GM19328 (cell line): ENCODE results near the gene MSH5.

Experiments
- ATAC-seq: cut with Tn5 transposase; IDR thresholded peaks from one replicate; pipeline ENCODE4 v1.9.1; 2021; ENCODE audit warnings: mild to moderate bottlenecking, moderate library complexity; ENCODE audit not compliant: unreplicated experiment

MSH5 gene

DNA sequence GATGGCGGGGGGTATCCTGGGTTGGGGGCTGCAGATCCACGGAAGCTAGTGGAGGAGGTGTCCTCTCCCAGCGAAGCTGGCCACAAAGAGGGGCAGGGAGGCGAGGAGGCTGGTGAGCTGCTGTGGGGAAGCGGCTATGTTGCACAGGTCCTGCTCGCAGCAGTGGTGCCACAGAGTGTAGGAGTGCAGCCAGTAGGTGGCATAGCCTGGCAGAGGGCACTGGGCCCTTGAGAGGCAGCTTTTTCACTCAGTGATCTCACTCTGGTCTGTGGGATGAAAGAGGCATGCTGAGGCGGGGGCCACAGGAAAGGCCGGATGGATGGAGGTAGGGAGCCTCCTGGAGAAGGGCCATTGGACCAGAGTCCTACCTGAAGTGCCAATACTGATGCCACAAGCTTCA, 27.5 kb upstream of the MSH5 start:
- ATAC-seq = no peak

DNA sequence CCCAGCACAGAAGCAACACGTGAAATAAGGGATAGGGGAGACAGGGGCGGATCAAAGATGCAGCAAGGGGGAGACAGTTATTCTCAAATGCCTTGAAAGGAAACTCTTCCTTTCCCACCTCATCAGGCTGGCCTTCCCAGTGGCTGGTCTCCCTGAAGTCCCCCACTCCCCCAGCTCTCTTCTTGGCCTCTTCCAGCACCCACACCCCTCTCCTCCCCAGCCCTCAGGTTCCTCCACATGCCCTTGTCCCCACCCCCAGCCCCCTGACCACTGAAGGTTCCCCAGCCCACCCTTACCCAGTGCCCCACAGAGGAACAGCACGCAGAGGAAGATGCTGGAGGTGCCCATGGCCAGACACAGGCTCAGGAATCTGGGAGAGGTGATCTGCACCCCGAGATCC, 26.3 kb upstream of the MSH5 start:
- no peak for ATAC-seq

DNA sequence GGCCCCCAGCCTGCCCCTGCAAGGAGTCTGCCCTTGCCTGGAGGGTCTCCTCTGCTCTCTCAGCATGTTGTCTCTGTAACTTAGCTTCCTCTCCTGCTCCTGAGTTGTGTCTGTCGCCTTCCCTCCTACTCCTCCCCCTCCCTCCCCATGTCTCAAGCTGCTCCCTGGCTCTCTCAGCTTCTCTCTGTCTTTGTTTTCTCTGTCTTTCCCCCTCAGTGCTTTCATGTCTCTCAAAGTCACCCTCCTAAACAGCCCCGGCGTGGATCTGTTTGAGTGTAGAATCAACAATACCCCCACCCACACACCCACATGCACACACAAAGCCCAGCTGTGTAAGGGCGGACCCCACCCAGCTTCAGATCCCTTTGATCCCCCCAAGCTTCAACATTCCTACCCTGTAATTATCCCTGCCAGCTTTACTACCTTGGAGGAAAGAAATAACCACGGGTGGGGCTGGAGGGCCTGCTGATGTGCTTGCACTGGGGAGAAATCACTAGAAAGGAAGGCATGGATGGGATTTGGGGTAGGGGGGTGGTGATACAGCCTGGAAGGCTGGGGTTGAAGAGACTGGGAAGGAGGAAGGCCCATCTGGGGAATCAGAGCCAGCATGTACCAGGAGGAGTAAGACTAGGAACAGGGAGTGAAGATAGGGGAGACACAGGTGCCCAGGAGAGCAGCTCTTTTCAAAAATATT, 25.7 kb upstream of the MSH5 start:
- ATAC-seq = no peak

DNA sequence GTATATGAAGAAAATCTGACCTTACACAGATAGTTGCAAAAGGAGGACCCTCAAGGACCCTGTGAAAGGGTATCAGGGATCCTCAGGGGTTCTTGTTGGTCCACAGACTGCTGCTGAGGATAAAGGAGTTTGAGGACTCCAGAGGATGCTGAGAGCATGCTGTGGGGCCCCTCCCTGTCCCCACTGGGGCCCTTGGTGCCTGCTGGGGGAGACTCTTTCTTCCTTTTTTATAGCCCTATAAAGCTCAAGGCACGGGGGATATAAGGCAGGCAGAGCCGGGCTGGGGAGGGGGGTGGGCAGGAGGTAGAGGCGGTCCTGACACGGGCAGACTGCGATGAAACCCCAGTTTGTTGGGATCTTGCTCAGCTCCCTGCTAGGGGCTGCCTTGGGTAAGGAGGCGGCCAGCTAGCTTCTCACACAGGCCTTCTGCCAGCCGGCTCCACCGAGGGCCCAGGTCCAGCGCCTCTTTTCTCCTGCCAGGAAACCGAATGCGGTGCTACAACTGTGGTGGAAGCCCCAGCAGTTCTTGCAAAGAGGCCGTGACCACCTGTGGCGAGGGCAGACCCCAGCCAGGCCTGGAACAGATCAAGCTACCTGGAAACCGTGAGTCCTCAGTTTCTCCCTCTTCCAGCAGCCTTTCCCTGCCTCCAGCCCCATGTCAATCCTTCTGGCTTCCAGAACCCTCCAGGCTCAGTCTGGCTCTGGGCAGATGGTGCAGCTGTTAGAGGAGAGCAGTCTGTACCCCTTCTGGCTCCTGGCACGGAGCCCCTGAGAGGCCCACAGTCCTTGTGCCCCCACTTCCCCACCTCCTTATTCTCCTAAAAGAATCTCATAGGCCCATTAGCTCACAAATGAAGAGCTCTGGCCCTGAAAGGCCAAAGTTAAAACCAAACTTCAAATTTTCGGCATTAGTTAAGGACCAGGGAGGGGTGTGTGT, 24.5 kb upstream of the MSH5 start, which contains the start of gene LY6G6D:
Gene LY6G6D, plus strand, starts transcription at position 327 of the 937 bp plus-strand sequence. Its CDS starts 8 bp downstream, at position 335.
- ATAC-seq = no peak

DNA sequence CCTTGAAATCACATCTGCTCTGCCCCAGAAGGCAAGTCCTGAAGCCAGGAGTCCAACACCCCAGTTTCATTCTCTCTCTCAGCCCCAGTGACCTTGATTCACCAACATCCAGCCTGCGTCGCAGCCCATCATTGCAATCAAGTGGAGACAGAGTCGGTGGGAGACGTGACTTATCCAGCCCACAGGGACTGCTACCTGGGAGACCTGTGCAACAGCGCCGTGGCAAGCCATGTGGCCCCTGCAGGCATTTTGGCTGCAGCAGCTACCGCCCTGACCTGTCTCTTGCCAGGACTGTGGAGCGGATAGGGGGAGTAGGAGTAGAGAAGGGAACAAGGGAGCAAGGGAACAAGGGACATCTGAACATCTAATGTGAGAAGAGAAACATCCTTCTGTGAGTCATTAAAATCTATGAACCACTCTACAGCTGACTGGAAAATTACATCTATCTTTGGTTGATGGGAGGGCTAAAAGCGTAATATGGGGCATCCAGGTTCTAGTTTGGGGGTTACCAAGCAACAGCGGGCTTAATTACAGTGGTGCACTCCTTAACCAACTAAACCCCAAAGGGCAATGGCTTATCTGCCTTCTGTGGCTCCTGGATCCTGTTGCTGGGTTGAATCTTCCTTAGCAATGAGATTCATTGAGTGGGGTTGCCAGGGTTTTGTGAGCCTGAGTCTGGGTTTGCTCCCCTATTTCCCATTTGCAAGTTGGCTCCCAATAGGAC, 22.1 kb upstream of the MSH5 start:
- no peak for ATAC-seq

DNA sequence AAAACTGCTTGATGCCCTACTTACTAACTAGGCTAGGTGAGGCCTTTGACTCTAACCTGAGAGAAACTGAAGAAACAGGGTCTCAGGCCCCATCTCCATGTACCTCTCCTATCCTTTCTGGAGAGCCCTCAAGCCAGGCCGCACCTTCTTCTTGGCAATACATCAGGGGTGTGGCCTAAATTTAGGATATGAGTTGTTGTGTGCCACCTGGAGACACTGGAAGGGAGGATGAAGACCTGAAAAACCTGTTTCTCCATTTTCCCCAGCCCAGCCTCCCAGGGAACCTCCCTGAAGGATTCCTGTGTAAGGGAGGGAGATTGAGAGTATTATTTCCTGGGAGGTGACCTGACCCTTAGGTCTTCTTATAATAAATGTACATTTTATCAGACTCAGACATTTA, 21.5 kb upstream of the MSH5 start:
- ATAC-seq = no peak

DNA sequence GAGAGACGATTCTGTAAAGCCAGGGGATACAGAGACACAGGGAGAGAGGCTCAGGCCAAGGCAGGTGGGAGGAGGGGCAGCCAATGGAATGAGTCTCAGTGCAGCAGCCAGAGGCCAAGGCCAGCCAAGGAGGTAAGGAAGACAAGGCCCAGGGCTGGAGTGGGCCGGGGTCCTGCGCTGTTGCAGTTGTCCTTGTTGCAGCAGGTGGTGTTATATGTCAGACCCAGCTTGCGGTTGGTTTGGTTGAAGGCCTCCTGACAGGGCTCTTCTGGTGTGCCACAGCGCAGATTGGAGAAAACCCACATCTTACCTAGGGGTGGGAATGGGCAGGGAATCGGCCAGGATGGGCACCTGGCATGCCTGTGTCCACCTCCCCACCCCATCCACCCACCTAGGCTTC, 20.8 kb upstream of the MSH5 start:
- no peak for ATAC-seq

DNA sequence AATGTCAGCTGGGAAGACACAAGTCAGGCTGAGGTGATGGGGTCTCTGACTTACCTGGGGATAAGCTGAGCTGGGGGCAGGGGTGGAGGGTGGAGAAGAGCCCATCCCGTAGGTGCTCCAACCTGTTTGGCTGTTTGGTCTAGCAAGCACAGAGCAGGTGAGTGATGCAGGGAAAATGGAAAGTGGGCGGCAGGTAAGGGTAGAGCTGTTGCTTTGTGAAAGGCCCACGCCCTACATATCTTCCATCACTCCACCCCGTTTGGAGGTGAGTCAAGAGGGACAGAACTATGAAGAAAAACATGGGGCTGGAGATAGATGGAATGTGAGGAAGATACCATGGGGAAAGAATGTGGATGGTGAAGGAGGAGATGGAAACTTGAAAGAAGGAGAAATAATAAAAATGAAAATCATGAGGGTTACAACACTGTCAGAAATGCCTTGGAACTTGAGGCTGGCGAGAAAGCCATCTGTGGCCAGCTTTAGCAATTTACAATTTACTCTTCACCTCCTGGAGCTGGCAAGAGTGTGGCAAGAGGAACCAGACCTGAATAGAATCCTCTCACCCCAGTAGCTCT, 19.5 kb upstream of the MSH5 start:
- no peak for ATAC-seq

DNA sequence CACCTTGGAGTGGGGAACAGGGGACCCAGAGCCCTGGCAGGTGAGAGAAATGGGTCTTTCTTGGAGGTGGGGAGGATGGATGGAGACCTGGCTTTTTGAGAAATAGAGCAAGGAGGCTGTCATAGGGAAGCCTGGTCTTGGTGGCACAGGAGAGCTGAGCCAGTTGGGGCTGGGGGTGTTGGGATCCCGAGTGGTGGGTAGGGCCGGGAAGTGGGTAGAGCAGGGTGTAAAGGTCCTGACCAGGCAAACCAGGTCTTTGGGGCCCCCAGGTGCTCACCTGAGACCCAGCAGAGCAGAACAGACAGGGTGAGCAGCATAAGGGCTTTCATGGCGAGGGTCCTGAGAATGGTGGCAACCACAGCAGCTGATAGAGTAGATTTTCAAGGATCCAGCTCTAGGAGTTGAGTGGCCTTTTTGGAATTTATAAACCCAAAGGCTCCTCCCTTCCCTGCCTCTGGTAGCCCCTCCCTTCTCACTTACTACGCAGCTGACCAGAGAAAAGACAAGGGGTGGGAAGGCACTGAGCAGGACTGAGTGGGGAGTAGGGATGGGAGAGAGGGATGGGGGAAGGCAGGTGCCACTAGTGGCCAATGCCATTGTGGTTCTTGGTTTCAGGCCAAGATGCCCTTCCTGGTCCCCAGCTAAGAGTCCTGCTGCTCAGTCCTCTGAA, 18.3 kb upstream of the MSH5 start, which contains the start of gene LY6G6C:
Gene LY6G6C, minus strand, starts transcription at position 396 of the 670 bp plus-strand sequence. Its CDS starts 67 bp downstream, at position 329.
- ATAC-seq = no peak

DNA sequence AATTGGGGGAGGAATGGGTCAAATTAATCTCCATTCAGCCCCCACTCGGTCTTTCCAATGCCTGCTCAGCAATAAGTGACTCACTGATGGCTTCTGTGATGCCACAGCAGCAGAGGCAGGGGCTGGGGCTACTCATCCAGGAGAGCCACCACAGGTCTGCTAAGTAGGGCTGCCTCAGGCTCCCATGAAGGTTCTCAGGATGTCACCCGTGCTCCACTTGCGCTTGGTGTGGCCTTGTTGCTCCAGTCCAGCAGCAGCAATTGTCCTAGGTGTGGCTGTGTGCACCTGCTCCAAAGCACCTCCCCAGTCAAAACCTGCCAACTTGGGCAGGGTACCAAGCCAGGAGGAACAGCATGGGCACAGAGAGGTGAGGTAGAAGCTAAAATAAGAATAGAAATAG, 17.6 kb upstream of the MSH5 start:
- no peak for ATAC-seq

DNA sequence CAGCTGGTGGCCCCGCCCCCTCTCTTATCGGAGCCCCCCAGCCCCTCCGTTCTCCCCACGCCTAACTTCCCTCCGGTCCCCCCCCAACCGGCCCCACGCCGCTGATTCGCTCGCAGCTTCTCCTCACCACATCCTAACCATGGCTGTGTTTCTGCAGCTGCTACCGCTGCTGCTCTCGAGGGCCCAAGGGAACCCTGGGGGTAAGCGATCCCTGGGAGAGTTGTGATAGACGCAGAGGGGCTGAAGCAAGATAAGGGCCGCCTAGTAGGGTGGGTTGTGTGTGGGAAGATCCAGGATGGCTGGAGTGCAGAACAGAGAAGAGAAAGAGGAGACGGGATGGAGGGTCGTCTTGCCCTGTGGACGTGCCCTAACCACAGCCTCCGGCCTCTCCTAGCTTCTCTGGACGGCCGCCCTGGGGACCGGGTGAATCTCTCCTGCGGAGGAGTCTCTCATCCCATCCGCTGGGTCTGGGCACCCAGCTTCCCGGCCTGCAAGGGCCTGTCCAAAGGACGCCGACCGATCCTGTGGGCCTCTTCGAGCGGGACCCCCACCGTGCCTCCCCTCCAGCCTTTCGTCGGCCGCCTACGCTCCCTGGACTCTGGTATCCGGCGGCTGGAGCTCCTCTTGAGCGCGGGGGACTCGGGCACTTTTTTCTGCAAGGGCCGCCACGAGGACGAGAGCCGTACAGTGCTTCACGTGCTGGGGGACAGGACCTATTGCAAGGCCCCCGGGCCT, 16.4 kb upstream of the MSH5 start, which contains the start of gene MPIG6B:
Gene MPIG6B, plus strand, starts transcription at position 129 of the 735 bp plus-strand sequence. Its CDS starts 11 bp downstream, at position 140.
- no peak for ATAC-seq

DNA sequence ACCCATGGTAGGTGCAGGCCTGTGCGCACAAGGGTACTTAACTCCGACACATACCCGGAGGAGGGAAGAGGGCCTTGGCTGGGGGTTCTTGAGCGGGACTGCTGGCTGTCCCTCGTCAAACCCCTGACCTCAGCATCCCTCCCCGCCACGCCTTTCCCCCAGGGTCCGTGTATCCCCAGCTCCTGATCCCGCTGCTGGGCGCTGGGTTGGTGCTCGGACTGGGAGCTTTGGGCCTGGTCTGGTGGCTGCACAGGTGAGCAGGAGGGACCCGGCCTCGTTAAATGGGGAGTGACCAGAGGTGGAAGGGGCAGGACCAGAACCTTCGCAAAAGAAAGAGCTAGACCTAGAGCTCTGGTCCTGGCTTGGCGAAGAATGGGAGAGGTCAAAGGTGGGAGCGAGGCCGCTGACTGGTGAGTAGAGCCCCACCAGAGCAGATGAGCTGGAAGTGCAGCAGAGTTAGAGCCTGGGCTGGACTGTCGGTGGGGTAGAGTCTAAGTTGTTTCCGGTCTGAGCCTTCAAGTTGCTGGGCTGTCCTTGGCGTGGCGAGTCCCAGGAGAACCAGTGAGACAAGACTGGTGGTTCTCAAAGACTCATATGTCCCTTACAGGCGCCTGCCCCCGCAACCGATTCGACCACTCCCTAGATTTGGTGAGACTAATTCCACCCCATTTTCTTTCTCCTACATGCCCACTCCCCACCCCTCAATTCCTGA, 15.7 kb upstream of the MSH5 start:
- no peak for ATAC-seq

DNA sequence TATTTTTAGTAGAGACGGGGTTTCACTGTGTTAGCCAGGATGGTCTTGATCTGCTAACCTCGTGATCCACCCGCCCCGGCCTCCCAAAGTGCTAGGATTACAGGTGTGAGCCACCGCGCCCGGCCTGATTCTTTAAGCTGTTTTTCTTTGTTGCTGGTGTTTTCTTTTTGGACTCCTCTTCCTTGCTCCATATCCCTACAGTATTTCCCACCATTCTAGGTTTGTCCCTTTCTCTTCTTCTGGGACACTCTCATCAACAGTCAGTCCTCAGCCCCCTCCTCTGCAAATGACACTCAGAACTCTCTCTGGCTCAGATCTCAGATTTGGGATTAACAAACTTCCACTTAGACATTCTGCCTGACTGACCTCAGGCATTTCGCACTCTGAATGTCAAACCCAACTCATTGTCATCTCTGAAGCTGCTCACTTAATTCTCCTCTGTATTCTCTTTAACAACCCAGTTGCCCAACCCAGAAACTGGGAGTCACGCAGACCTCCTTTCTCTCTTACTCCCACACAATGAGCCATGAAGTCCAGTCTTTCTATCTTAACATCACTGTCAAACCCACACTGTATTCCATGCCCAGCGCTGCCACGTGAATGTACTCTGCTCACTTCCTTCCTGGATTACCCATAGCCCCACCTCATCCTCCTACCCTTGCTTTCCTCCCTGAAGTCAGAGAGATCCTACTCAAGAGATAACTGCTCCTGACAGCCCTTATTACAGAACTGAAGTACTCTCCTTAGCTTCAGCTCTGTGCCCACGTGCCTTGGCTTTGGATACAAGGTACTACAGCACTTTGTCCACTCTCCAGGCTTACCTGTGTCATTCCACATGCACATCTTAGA, 14.1 kb upstream of the MSH5 start:
- ATAC-seq = no peak

DNA sequence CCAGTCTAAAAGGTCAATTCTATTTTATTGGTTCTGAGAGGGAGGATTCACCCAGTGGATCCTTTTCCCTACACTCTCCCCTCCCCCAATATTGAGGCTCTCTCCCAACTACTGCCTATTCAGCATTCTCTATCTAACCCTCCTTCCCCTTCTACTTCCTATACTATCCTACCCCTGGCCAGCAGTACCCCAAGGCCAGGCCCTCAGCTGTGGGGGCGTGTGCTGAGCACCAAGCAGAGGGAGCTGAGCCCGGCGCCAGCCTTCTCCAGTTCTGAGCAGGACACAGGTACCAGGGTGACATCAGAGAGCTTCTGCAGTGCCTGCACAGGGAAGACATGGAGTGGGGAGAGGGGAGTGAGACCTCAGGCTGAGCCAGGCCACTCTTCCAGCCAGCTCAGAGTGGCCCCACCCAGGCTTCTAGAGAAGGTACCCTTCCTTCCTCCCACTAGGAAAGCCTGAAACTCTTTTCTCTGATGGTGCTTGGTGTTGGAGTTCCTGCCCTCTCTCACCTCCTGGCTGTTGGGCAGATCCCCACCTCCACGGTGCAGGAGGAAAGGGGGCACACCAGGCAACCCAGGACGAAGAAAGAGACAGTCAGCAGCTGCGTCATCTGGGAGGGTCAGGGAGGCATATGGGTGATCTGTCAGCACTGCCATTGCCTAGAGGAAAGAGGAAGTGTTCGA, 12.6 kb upstream of the MSH5 start:
- ATAC-seq = no peak

DNA sequence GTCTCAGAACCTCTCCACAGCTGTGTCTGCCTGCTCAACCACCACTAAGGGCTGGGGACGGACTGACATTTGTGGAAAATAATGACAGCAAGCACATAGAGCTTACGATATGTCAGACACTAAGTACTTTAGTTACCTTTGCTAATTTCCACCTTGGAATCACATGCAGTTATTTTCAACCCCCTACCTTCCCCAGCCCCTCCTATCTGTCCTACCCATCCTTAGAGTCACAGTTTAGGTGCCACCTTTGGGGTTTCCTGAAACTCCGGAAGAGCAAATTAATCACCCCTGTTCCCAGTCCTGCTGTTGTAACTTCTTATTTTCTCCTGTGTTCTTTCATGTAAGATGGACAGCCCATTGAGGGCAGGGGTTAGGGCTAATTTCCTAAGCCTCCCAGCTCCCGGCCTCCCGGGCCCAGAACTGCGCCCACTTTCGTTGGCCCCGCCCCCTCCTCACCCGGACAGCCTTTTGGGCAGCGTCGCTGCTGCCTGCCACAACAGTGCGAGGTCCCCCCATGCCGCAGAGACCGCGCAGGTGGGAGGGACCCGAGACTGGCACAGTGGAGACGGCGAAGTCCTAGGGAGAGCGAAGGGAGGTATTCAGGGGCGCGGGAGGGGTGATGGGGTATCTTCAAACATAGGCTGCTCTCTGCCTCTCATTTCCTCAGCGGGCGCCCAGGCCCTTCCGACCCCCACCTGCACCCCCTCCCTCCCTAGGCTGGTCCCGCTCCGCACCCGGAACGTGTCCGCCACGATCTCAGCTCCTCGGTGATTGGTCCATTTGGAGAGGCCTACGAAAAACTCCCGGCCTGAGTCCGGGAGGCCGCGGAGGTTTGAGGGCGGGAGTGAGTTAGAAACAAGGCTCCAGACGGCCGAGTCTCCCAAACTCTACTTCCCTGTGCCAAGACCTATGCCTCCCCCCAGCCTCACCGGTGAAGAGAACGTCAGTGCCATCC, 11.8 kb upstream of the MSH5 start:
- no peak for ATAC-seq

DNA sequence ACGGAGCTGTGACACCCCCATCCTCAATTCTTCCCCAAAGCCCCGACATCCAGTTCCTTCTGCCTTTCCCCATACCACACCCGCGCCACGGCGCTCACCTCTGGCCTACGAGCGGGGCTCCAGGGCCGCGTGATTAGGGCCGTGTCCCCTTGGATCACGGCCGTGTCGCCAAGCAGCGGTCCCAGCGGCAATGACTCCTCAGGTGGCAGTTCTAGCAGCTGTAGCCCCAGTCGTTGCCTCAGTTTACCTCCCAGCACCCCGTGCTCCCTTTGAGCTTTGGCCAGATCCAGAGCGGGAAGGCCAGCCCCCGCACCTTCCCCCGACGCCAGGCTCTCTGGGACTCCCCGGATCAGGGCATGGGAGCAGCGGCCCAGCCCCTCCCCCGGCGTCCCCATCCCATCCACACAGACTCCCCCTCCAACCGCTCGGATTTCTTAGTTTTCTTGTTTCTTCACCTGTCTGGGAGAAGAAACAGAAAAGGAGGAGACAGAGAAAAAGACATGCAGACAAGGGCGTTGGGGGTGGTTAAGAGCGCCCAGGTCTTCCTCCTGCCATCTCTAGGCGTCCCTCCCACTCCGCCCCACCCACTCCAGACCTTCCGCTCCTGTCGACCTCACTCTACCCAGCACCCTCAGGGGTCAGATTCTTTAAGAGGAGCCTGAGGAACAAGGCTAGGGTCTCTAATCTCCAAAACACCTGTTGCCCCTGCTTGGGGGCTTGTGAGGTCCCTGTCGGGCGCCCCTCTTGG, 10.9 kb upstream of the MSH5 start, which contains the start of gene DDAH2:
Gene DDAH2, minus strand, starts transcription at position 533 of the 748 bp plus-strand sequence. Its CDS starts 138 bp downstream, at position 395.
- ATAC-seq = no peak
